ENCODE measurements around the gene BCL10.
"Not testable (repeated sequence)": the region's sequence is repeated elsewhere in the genome, so short reads cannot be mapped to it uniquely, and the experiment has no call there.

BCL10 gene

GRCh38 chr1:85264150-85264549 lies 12.3 kb downstream of the BCL10 start:
- DNase-seq (ENCODE audit: low read depth in 2 of 2): no peak

- DNase-seq (ENCODE audit: low read depth in 2 of 2): no peak
Observed at GRCh38 chr1:85262985-85263384, 13.4 kb downstream of the BCL10 start.

GRCh38 chr1:85259912-85260274 lies 16.5 kb downstream of the BCL10 start:
- DNase-seq (ENCODE audit: low read depth in 2 of 2): no peak

GRCh38 chr1:85259118-85259911 lies 17.1 kb downstream of the BCL10 start, which contains the start of gene C1orf52:
Gene C1orf52, minus strand, starts transcription at chr1:85259662. Its CDS starts 29 bp downstream, at chr1:85259633.
- DNase-seq (ENCODE audit: low read depth in 2 of 2): peak; percentile 77 to 84

- no peak for DNase-seq (ENCODE audit: low read depth in 2 of 2)
Observed at GRCh38 chr1:85258536-85259117, 17.8 kb downstream of the BCL10 start.

GRCh38 chr1:85249042-85249441 lies 27.4 kb downstream of the BCL10 start:
- not testable (repeated sequence) for DNase-seq (ENCODE audit: low read depth in 2 of 2)

GRCh38 chr1:85245891-85246290 lies 30.5 kb downstream of the BCL10 start:
- no peak for DNase-seq (ENCODE audit: low read depth in 2 of 2)

GRCh38 chr1:85245456-85245855 lies 31.0 kb downstream of the BCL10 start:
- DNase-seq (ENCODE audit: low read depth in 2 of 2): no peak

- peak; percentile 56 to 59 for DNase-seq (ENCODE audit: low read depth in 2 of 2)
Observed at GRCh38 chr1:85244271-85245061, 32.0 kb downstream of the BCL10 start.

GRCh38 chr1:85243372-85243771 lies 33.1 kb downstream of the BCL10 start:
- DNase-seq (ENCODE audit: low read depth in 2 of 2): no peak

GRCh38 chr1:85240643-85241042 lies 35.8 kb downstream of the BCL10 start:
- DNase-seq (ENCODE audit: low read depth in 2 of 2): no peak

- DNase-seq (ENCODE audit: low read depth in 2 of 2): no peak
Observed at GRCh38 chr1:85240174-85240601, 36.2 kb downstream of the BCL10 start.

- no peak for DNase-seq (ENCODE audit: low read depth in 2 of 2)
Observed at GRCh38 chr1:85237613-85238012, 38.8 kb downstream of the BCL10 start.

- no peak for DNase-seq (ENCODE audit: low read depth in 2 of 2)
Observed at GRCh38 chr1:85230305-85230977, 46.0 kb downstream of the BCL10 start.

- no peak for DNase-seq (ENCODE audit: low read depth in 2 of 2)
Observed at GRCh38 chr1:85229574-85230097, 46.8 kb downstream of the BCL10 start.

- DNase-seq (ENCODE audit: low read depth in 2 of 2): no peak
Observed at GRCh38 chr1:85228972-85229371, 47.5 kb downstream of the BCL10 start.

- no peak for DNase-seq (ENCODE audit: low read depth in 2 of 2)
Observed at GRCh38 chr1:85225624-85226380, 50.6 kb downstream of the BCL10 start.

- DNase-seq (ENCODE audit: low read depth in 2 of 2): no peak
Observed at GRCh38 chr1:85224734-85225623, 51.5 kb downstream of the BCL10 start.

- no peak for DNase-seq (ENCODE audit: low read depth in 2 of 2)
Observed at GRCh38 chr1:85224295-85224694, 52.1 kb downstream of the BCL10 start.

- DNase-seq (ENCODE audit: low read depth in 2 of 2): no peak
Observed at GRCh38 chr1:85223334-85223733, 53.1 kb downstream of the BCL10 start.
